GM23338 (cell line): ENCODE data around the gene DLK1. TPM values are rescaled to one million over a fixed set of nuclear protein-coding genes. Genes with fewer than 3 reads are reported as not detected.

ENCODE experiments used
- ATAC-seq: fragments of 200-7000 bp; cut with Tn5 transposase; 3 replicates; pipeline ENCODE4 v1.9.1; 2020
- DNase-seq: peaks from one replicate; pipeline ENCODE4 v3.0.0-alpha.2; 2015; ENCODE audit warnings: low spot score
- H2AFZ ChIP-seq: fragments of 200-600 bp; sonication (generic); 2 replicates; pipeline ENCODE4 v1.8.0; 2016; ENCODE audit warnings: antibody characterized with exemption, mild to moderate bottlenecking, moderate library complexity
- H3F3A ChIP-seq: fragments of 200-600 bp; sonication (generic); replicated peaks from 2 replicates; pipeline ENCODE4 v1.8.0; 2017; ENCODE audit warnings: antibody characterized with exemption, mixed run types, low read depth
- H3K27ac ChIP-seq: fragments of 200-600 bp; sonication (generic); 2 replicates; pipeline ENCODE4 v1.6.1; 2016; ENCODE audit warnings: low read depth
- H3K27me3 ChIP-seq: fragments of 200-600 bp; sonication (generic); 2 replicates; pipeline ENCODE4 v1.8.0; 2016; ENCODE audit warnings: mild to moderate bottlenecking, mixed run types, moderate library complexity; ENCODE audit not compliant: insufficient read depth
- H3K36me3 ChIP-seq: fragments of 200-600 bp; sonication (generic); 2 replicates; pipeline ENCODE4 v1.8.0; 2016; ENCODE audit warnings: mild to moderate bottlenecking; ENCODE audit not compliant: insufficient read depth
- H3K4me1 ChIP-seq: fragments of 200-600 bp; sonication (generic); 2 replicates; pipeline ENCODE4 v1.8.0; 2016; ENCODE audit warnings: mild to moderate bottlenecking, moderate library complexity; ENCODE audit not compliant: insufficient read depth
- H3K4me2 ChIP-seq: fragments of 200-600 bp; sonication (generic); 2 replicates; pipeline ENCODE4 v1.7.1; 2017; ENCODE audit warnings: mixed run types
- H3K4me3 ChIP-seq: fragments of 200-600 bp; sonication (generic); 2 replicates; pipeline ENCODE4 v1.6.1; 2016; ENCODE audit warnings: mixed run types
- H3K79me2 ChIP-seq: fragments of 200-600 bp; sonication (generic); replicated peaks from 2 replicates; pipeline ENCODE4 v1.8.0; 2017; ENCODE audit warnings: mild to moderate bottlenecking; ENCODE audit not compliant: insufficient read depth
- H3K9me2 ChIP-seq: fragments of 200-600 bp; sonication (generic); 2 replicates; pipeline ENCODE4 v1.8.0; 2017; ENCODE audit not compliant: insufficient read depth
- H4K20me1 ChIP-seq: fragments of 200-600 bp; sonication (generic); replicated peaks from 2 replicates; pipeline ENCODE4 v1.8.0; 2017; ENCODE audit warnings: mild to moderate bottlenecking; ENCODE audit not compliant: insufficient read depth
- H3K27ac Mint-ChIP-seq: 2 replicates; pipeline ENCODE4 v1.8.0; 2020; ENCODE audit warnings: inconsistent platforms, mild to moderate bottlenecking, moderate library complexity, mixed read lengths
- H3K27me3 Mint-ChIP-seq: 3 replicates; pipeline ENCODE4 v1.8.0; 2022; ENCODE audit warnings: low read depth, mild to moderate bottlenecking, moderate library complexity, mixed read lengths, inconsistent platforms; ENCODE audit not compliant: insufficient read depth, poor library complexity
- H3K36me3 Mint-ChIP-seq: 3 replicates; pipeline ENCODE4 v1.8.0; 2021; ENCODE audit warnings: low read depth, mild to moderate bottlenecking, inconsistent platforms, moderate library complexity, mixed read lengths
- H3K4me1 Mint-ChIP-seq: 3 replicates; pipeline ENCODE4 v1.8.0; 2020; ENCODE audit warnings: mild to moderate bottlenecking, inconsistent platforms, mixed read lengths
- H3K4me3 Mint-ChIP-seq: 3 replicates; pipeline ENCODE4 v1.8.0; 2021; ENCODE audit warnings: moderate library complexity, mild to moderate bottlenecking, inconsistent platforms, mixed read lengths
- H3K9me3 Mint-ChIP-seq: 3 replicates; pipeline ENCODE4 v1.8.0; 2020; ENCODE audit warnings: moderate library complexity, mild to moderate bottlenecking, inconsistent platforms, mixed read lengths
- CREB1 ChIP-seq: fragments of 250-450 bp; sonication (Bioruptor Pico); IDR thresholded peaks from 2 replicates; pipeline ENCODE4 v1.5.0; 2020; ENCODE audit warnings: low read depth, mild to moderate bottlenecking, moderate library complexity
- CTCF ChIP-seq, 2 experiments: fragments of 200-600 bp in 1 of 2; sonication (generic) in 1 of 2; conservative IDR thresholded peaks; 2 replicates each; pipeline versions ENCODE4 v1.5.1 to v1.6.1; 2016 to 2017; ENCODE audit warnings: antibody characterized with exemption in 2 of 2, low read depth in 2 of 2, mild to moderate bottlenecking in 2 of 2, moderate library complexity in 1 of 2
- ETS1 ChIP-seq: IDR thresholded peaks from 2 replicates; pipeline ENCODE4 v1.6.1; 2016; ENCODE audit warnings: antibody characterized with exemption
- EZH2 ChIP-seq: fragments of 200-600 bp; sonication (generic); IDR thresholded peaks from one replicate; pipeline ENCODE4 v1.8.0; 2017; ENCODE audit warnings: antibody characterized with exemption, mild to moderate bottlenecking, low read depth; ENCODE audit not compliant: unreplicated experiment
- EZH2phosphoT487 ChIP-seq: fragments of 200-600 bp; sonication (generic); IDR thresholded peaks from one replicate; pipeline ENCODE4 v1.8.1; 2018; ENCODE audit warnings: antibody characterized with exemption; ENCODE audit not compliant: unreplicated experiment
- JUNB ChIP-seq: IDR thresholded peaks from one replicate; pipeline ENCODE4 v1.6.1; 2016; ENCODE audit warnings: antibody characterized with exemption; ENCODE audit not compliant: unreplicated experiment
- NANOG ChIP-seq: IDR thresholded peaks from 2 replicates; pipeline ENCODE4 v1.6.1; 2016; ENCODE audit warnings: antibody characterized with exemption, borderline replicate concordance
- POLR2AphosphoS5 ChIP-seq: IDR thresholded peaks from 2 replicates; pipeline ENCODE4 v1.6.1; 2016; ENCODE audit warnings: antibody characterized with exemption, low read depth
- REST ChIP-seq: IDR thresholded peaks from one replicate; pipeline ENCODE4 v1.6.1; 2018; ENCODE audit warnings: antibody characterized with exemption; ENCODE audit not compliant: unreplicated experiment
- STAT1 ChIP-seq: IDR thresholded peaks from one replicate; pipeline ENCODE4 v1.6.1; 2016; ENCODE audit warnings: antibody characterized with exemption; ENCODE audit not compliant: unreplicated experiment
- ZNF114 ChIP-seq: fragments of 250-450 bp; sonication (Bioruptor Pico); IDR thresholded peaks from 2 replicates; pipeline ENCODE4 v1.5.0; 2020; ENCODE audit warnings: mild to moderate bottlenecking, moderate library complexity
- ZNF331 ChIP-seq: fragments of 250-450 bp; sonication (Bioruptor Pico); IDR thresholded peaks from 2 replicates; pipeline ENCODE4 v1.5.0; 2020; ENCODE audit warnings: low read depth, mild to moderate bottlenecking, moderate library complexity
- ZNF462 ChIP-seq: fragments of 250-450 bp; sonication (Bioruptor Pico); IDR thresholded peaks from 2 replicates; pipeline ENCODE4 v1.5.0; 2020; ENCODE audit warnings: mild to moderate bottlenecking, moderate library complexity
- polyA plus RNA-seq: library from polyadenylated mRNA; unstranded; fragments of >200 nt; fragmentation: Nextera tagmentation; extraction: Ambion mirVana; gene quantifications from 2 replicates; pipeline ENCODE4 v1.2.1, GENCODE V29; 2016
- total RNA-seq: library from RNA; depleted of rRNA; stranded (reverse); fragments of >200 nt; shearing (Covaris generic); gene quantifications from 2 replicates; pipeline ENCODE4 v1.2.3, GENCODE V29; 2014

DLK1 gene
- total and polyA plus RNA-seq, 2 experiments from 2014 or later: 1.1 to 1.2 TPM

- H3K9me2 ChIP-seq: no peaks in the 10 kb centered on the region
- ATAC-seq (no peak), DNase-seq (no peak)
- TF ChIP-seq STAT1: no peak
- TF ChIP-seq EZH2phosphoT487: no peak
- TF ChIP-seq ZNF331 (CRISPR knock-in tag): no peak
- TF ChIP-seq JUNB: no peak
- TF ChIP-seq NANOG: no peak
- no peak for TF ChIP-seq EZH2
- TF ChIP-seq ZNF114 (CRISPR knock-in tag): no peak
- no peak for TF ChIP-seq CREB1 (CRISPR knock-in tag)
- TF ChIP-seq CTCF (conservative IDR thresholded peaks at IDR 0.05; ENCODE audit: low read depth in 2 of 2): no peak
- TF ChIP-seq ETS1: no peak
- no peak for TF ChIP-seq POLR2AphosphoS5
- TF ChIP-seq REST: no peak
- no peak for TF ChIP-seq ZNF462 (CRISPR knock-in tag)
- H2AFZ ChIP-seq: no peak overlapping the region
- no peaks in the 10 kb centered on the region for H3K36me3 Mint-ChIP-seq
- no peaks in the 10 kb centered on the region for H3K79me2 ChIP-seq
- H3K4me1 Mint-ChIP-seq: peaks cover 10% of the 10 kb centered on the region
- no peak overlapping the region for H3K4me2 ChIP-seq
- no peak overlapping the region for H3K4me3 Mint-ChIP-seq
- no peak overlapping the region for H3K27ac ChIP-seq
- H3K36me3 ChIP-seq: no peaks in the 10 kb centered on the region
- H3K27me3 Mint-ChIP-seq: peaks cover 8% of the 10 kb centered on the region
- H3K27me3 ChIP-seq: no peaks in the 10 kb centered on the region
- H3F3A ChIP-seq: no peaks in the 10 kb centered on the region
- H4K20me1 ChIP-seq: no peaks in the 10 kb centered on the region
- H3K4me1 ChIP-seq: no peaks in the 10 kb centered on the region
- H3K9me3 Mint-ChIP-seq: no peaks in the 10 kb centered on the region; the same call in 2 of the 3 replicates
- no peak overlapping the region for H3K4me3 ChIP-seq
- no peak overlapping the region for H3K27ac Mint-ChIP-seq
These were observed 58.6 kb downstream of the DLK1 start for GRCh38 chr14:100785338-100785615.
